GM12878 (cell line): Measurements from ENCODE around the gene ATP2B1. TPM values are rescaled to one million over a fixed set of nuclear protein-coding genes. Genes with fewer than 3 reads are reported as not detected.

Source experiments
- ATAC-seq: fragments of 200-7000 bp; cut with Tn5 transposase; 3 replicates; pipeline ENCODE4 v1.9.1; 2020; ENCODE audit warnings: mild to moderate bottlenecking, moderate library complexity
- BruUV-seq: library from RNA; stranded (reverse); fragments of 400-500 nt; replicated peaks from 2 replicates; lab custom pipeline; 2021; lab: Mats Ljungman, UMichigan
- CTCF ChIA-PET: fragments of 300-600 bp; sonication (Branson Sonifier 250); formaldehyde crosslinking; extraction: SDS; loops from one replicate; lab custom pipeline; 2021; ENCODE audit warnings: inconsistent platforms; lab: Yijun Ruan, JAX
- POLR2A ChIA-PET: fragments of 350-600 bp; formaldehyde crosslinking; extraction: SDS; loops from one replicate; lab custom pipeline; 2021; ENCODE audit warnings: inconsistent platforms; lab: Charles Lee
- RAD21 ChIA-PET: fragments of 300-600 bp; sonication (Branson Sonifier 250); formaldehyde crosslinking; loops from one replicate; lab custom pipeline; 2023; ENCODE audit warnings: antibody characterized with exemption; ENCODE audit not compliant: unreplicated experiment; lab: Charles Lee
- SMC1A ChIA-PET: fragments of 300-600 bp; sonication (Branson Sonifier 250); formaldehyde crosslinking; loops from one replicate; lab custom pipeline; 2023; ENCODE audit not compliant: unreplicated experiment, uncharacterized antibody; lab: Charles Lee
- DNase-seq: peaks from one replicate; pipeline ENCODE4 v3.0.0-alpha.2; 2011; ENCODE audit warnings: low read depth, low spot score
- FAIRE-seq: peaks from 3 replicates; lab custom pipeline; 2011; peaks lifted over from hg19 to GRCh38; lab: Jason Lieb, UNC
- H2AFZ ChIP-seq: 2 replicates; pipeline ENCODE4 v1.6.0; 2011; ENCODE audit warnings: low read depth, low read length, control low read depth; ENCODE audit not compliant: control insufficient read depth
- H3K27ac ChIP-seq: 2 replicates; pipeline ENCODE4 v1.5.1; 2011; ENCODE audit warnings: control low read depth; ENCODE audit not compliant: control insufficient read depth, insufficient read depth
- H3K27me3 ChIP-seq, 2 experiments: replicated peaks in 1 of 2; 2 replicates each; pipeline versions ENCODE4 v1.6.0 to v1.6.1; 2011; ENCODE audit warnings: low read length in 1 of 2; ENCODE audit not compliant: control insufficient read depth in 2 of 2, insufficient read depth in 2 of 2
- H3K36me3 ChIP-seq, 2 experiments: 2 replicates each; pipeline ENCODE4 v1.5.1; 2011; ENCODE audit warnings: low read length in 1 of 2; ENCODE audit not compliant: control insufficient read depth in 2 of 2, insufficient read depth in 2 of 2
- H3K4me1 ChIP-seq: 2 replicates; pipeline ENCODE4 v1.6.1; 2011; ENCODE audit warnings: mild to moderate bottlenecking, low read length, moderate library complexity, mixed read lengths; ENCODE audit not compliant: control insufficient read depth, insufficient read depth
- H3K4me2 ChIP-seq: 2 replicates; pipeline ENCODE4 v1.6.0; 2011; ENCODE audit warnings: control low read depth; ENCODE audit not compliant: control insufficient read depth, insufficient read depth
- H3K4me3 ChIP-seq: fragments of 200-600 bp; sonication (generic); 2 replicates; pipeline ENCODE4 v1.5.1; 2016
- H3K79me2 ChIP-seq: 2 replicates; pipeline ENCODE4 v1.6.0; 2011; ENCODE audit warnings: low read length; ENCODE audit not compliant: control insufficient read depth, insufficient read depth
- H3K9ac ChIP-seq: 2 replicates; pipeline ENCODE4 v1.8.0; 2011; ENCODE audit warnings: low read length, control low read depth, mixed read lengths; ENCODE audit not compliant: control insufficient read depth, insufficient read depth
- H3K9me3 ChIP-seq: replicated peaks from 3 replicates; pipeline ENCODE4 v1.5.1; 2011; ENCODE audit warnings: mild to moderate bottlenecking, low read length; ENCODE audit not compliant: control insufficient read depth, insufficient read depth
- H4K20me1 ChIP-seq: 2 replicates; pipeline ENCODE4 v1.6.0; 2011; ENCODE audit not compliant: control insufficient read depth, insufficient read depth
- ASH2L ChIP-seq: fragments of 300-600, 200-600 bp; sonication (generic); IDR thresholded peaks from 2 replicates; pipeline ENCODE4 v1.6.1; 2017; ENCODE audit warnings: low read depth, mild to moderate bottlenecking, borderline replicate concordance
- DPF2 ChIP-seq: fragments of 450-650 bp; IDR thresholded peaks from 2 replicates; pipeline ENCODE4 v1.6.1; 2017; ENCODE audit warnings: mild to moderate bottlenecking
- FOXK2 ChIP-seq: fragments of 450-650 bp; IDR thresholded peaks from 2 replicates; pipeline ENCODE4 v1.6.1; 2017; ENCODE audit warnings: mild to moderate bottlenecking, moderate library complexity
- HDAC6 ChIP-seq: fragments of 200-600 bp; sonication (generic); IDR thresholded peaks from one replicate; pipeline ENCODE4 v1.8.0; 2017; ENCODE audit warnings: antibody characterized with exemption; ENCODE audit not compliant: unreplicated experiment
- MEF2B ChIP-seq: fragments of 450-650 bp; IDR thresholded peaks from 2 replicates; pipeline ENCODE4 v1.6.1; 2018; ENCODE audit warnings: mild to moderate bottlenecking, moderate library complexity; ENCODE audit not compliant: partially characterized antibody, poor library complexity, severe bottlenecking
- NFYB ChIP-seq: IDR thresholded peaks from 2 replicates; pipeline ENCODE4 v1.6.1; 2011; ENCODE audit warnings: low read depth, mild to moderate bottlenecking, low read length, improper control_type of control experiment, moderate library complexity; ENCODE audit not compliant: insufficient read depth
- NR2C2 ChIP-seq: IDR thresholded peaks from 2 replicates; pipeline ENCODE4 v1.6.1; 2011; ENCODE audit warnings: borderline replicate concordance, low read depth; ENCODE audit not compliant: control insufficient read depth, insufficient read length
- PAX5 ChIP-seq: IDR thresholded peaks from 2 replicates; pipeline ENCODE4 v1.6.1; 2011; ENCODE audit warnings: low read depth, low read length, borderline replicate concordance
- PBX3 ChIP-seq: IDR thresholded peaks from 2 replicates; pipeline ENCODE4 v1.6.1; 2011; ENCODE audit warnings: mild to moderate bottlenecking, low read depth, low read length, moderate library complexity; ENCODE audit not compliant: insufficient replicate concordance
- PML ChIP-seq: IDR thresholded peaks from 2 replicates; pipeline ENCODE4 v1.6.1; 2012; ENCODE audit warnings: low read length, inconsistent platforms
- RCOR1 ChIP-seq: conservative IDR thresholded peaks from 2 replicates; pipeline ENCODE4 v1.6.1; 2012; ENCODE audit warnings: low read depth, low read length, improper control_type of control experiment
- RFX5 ChIP-seq: IDR thresholded peaks from 2 replicates; pipeline ENCODE4 v1.6.1; 2011; ENCODE audit warnings: low read depth, low read length, improper control_type of control experiment
- STAT1 ChIP-seq: fragments of 450-650 bp; conservative IDR thresholded peaks from 2 replicates; pipeline ENCODE4 v1.6.1; 2014; ENCODE audit warnings: antibody characterized with exemption, mild to moderate bottlenecking
- ZNF274 ChIP-seq: IDR thresholded peaks from one replicate; pipeline ENCODE4 v1.8.0; 2011; ENCODE audit not compliant: insufficient read length, insufficient read depth
- in situ Hi-C: fragments of 300-500 bp; cut with MboI; formaldehyde crosslinking; loops from 9 replicates; pipeline ENCODE4 v1.14.3; 2018; ENCODE audit warnings: mixed read lengths
- intact Hi-C: fragments of 100-400 bp; cut with micrococcal nuclease; formaldehyde crosslinking; loops from one replicate; pipeline ENCODE4 v1.14.2; 2022; ENCODE audit not compliant: unreplicated experiment
- polyA plus RNA-seq, 11 experiments: library from polyadenylated mRNA; depleted of rRNA in 4 of 11; unstranded in 6 of 11; stranded (reverse) in 5 of 11; fragments of >200 nt; fragmentation: Nextera tagmentation in 4 of 11; fragmentation: Illumina TruSeq in 1 of 11; extraction: Ambion mirVana in 4 of 11; extraction: Trizol in 1 of 11; gene quantifications; 1 replicate in 1 of 11; 2 replicates in 10 of 11; pipeline versions ENCODE4 v1.2.1 to v1.2.3, GENCODE V29; 2011 to 2016; ENCODE audit warnings: inconsistent platforms in 2 of 11, missing spikeins in 2 of 11, low read depth in 1 of 11
- total RNA-seq, 4 experiments: library from RNA; depleted of rRNA in 3 of 4; stranded (reverse); fragments of >200 nt in 3 of 4; fragmentation: Illumina TruSeq in 1 of 4; extraction: Trizol in 1 of 4; gene quantifications; 2 replicates each; pipeline versions ENCODE4 v1.2.1 to v1.2.3, GENCODE V29; 2013 to 2021
- TF ChIP-seq, protein P1 (sequence below): fragments of 450-650 bp; IDR thresholded peaks from 2 replicates; pipeline ENCODE4 v1.6.1; 2016; ENCODE audit warnings: mild to moderate bottlenecking
- TF ChIP-seq, protein P2 (sequence below): fragments of 450-650 bp; IDR thresholded peaks from 2 replicates; pipeline ENCODE4 v1.6.1; 2014; ENCODE audit warnings: mild to moderate bottlenecking
- TF ChIP-seq, protein P3 (sequence below): fragments of 450-650 bp; IDR thresholded peaks from 2 replicates; pipeline ENCODE4 v1.6.1; 2018; ENCODE audit warnings: borderline replicate concordance, mild to moderate bottlenecking; ENCODE audit not compliant: partially characterized antibody

ATP2B1 gene
- total and polyA plus RNA-seq, 10 of the 15 experiments (the other 5 are each of a cell fraction or from before 2014, with no cell fraction given) = 15.9 to 67.8 (median 48.5) TPM

- TF ChIP-seq, protein P1, sequence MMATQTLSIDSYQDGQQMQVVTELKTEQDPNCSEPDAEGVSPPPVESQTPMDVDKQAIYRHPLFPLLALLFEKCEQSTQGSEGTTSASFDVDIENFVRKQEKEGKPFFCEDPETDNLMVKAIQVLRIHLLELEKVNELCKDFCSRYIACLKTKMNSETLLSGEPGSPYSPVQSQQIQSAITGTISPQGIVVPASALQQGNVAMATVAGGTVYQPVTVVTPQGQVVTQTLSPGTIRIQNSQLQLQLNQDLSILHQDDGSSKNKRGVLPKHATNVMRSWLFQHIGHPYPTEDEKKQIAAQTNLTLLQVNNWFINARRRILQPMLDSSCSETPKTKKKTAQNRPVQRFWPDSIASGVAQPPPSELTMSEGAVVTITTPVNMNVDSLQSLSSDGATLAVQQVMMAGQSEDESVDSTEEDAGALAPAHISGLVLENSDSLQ = no peak
- TF ChIP-seq STAT1 = no peak
- TF ChIP-seq NR2C2 = no peak
- TF ChIP-seq, protein P2, sequence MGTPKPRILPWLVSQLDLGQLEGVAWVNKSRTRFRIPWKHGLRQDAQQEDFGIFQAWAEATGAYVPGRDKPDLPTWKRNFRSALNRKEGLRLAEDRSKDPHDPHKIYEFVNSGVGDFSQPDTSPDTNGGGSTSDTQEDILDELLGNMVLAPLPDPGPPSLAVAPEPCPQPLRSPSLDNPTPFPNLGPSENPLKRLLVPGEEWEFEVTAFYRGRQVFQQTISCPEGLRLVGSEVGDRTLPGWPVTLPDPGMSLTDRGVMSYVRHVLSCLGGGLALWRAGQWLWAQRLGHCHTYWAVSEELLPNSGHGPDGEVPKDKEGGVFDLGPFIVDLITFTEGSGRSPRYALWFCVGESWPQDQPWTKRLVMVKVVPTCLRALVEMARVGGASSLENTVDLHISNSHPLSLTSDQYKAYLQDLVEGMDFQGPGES = no peak
Observed at GRCh38 chr12:89632778-89633177, 75.9 kb downstream of the ATP2B1 start (continued).

GRCh38 chr12:89622115-89622514, 86.5 kb downstream of the ATP2B1 start:
- no peaks in the 10 kb centered on the region for H3K79me2 ChIP-seq
- FAIRE-seq = no peak
- CTCF ChIA-PET = interaction anchor here (0.6 to 1.3 kb wide), 5 partner anchors 16 to 456 kb away, joined by 3 read pairs; no protein-coding TSS in a partner anchor
- no peak for TF ChIP-seq NFYB
- no peak for TF ChIP-seq PBX3
- no peak for TF ChIP-seq ZNF274
- no peak for TF ChIP-seq PML
- TF ChIP-seq ASH2L = no peak
- no peak for TF ChIP-seq HDAC6
- no peak for TF ChIP-seq MEF2B
- TF ChIP-seq, protein P3, sequence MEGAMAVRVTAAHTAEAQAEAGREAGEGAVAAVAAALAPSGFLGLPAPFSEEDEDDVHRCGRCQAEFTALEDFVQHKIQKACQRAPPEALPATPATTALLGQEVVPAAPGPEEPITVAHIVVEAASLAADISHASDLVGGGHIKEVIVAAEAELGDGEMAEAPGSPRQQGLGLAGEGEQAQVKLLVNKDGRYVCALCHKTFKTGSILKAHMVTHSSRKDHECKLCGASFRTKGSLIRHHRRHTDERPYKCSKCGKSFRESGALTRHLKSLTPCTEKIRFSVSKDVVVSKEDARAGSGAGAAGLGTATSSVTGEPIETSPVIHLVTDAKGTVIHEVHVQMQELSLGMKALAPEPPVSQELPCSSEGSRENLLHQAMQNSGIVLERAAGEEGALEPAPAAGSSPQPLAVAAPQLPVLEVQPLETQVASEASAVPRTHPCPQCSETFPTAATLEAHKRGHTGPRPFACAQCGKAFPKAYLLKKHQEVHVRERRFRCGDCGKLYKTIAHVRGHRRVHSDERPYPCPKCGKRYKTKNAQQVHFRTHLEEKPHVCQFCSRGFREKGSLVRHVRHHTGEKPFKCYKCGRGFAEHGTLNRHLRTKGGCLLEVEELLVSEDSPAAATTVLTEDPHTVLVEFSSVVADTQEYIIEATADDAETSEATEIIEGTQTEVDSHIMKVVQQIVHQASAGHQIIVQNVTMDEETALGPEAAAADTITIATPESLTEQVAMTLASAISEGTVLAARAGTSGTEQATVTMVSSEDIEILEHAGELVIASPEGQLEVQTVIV = no peak
- no peak for TF ChIP-seq PAX5
- no peak for TF ChIP-seq RCOR1
- TF ChIP-seq RFX5 = no peak
- no peak for TF ChIP-seq FOXK2
- no peak for TF ChIP-seq DPF2

More at GRCh38 chr12:89622115-89622514, 86.5 kb downstream of the ATP2B1 start:
- Histone ChIP-seq H4K20me1 (no peaks in the 10 kb centered on the region), H3K9me3 (no peaks in the 10 kb centered on the region), H3K27me3 (no peaks in the 10 kb centered on the region), H2AFZ (no peak overlapping the region), H3K4me3 (no peak overlapping the region), H3K36me3 (peaks cover 0 to 11% of the 10 kb centered on the region in 2 experiments), H3K4me1 (no peaks in the 10 kb centered on the region), H3K9ac (no peak overlapping the region), H3K4me2 (no peak overlapping the region), H3K27ac (no peak overlapping the region)
- ChIA-PET POLR2A (interaction anchor here (1.1 kb wide), 1 partner anchor 165 kb away, joined by 3 read pairs; no protein-coding TSS in a partner anchor), SMC1A (interaction anchor here (0.6 to 2.1 kb wide), 13 partner anchors 11 to 455 kb away, joined by 3 to 16 read pairs (median 4); no protein-coding TSS in a partner anchor), RAD21 (interaction anchor here (2.3 kb wide), 1 partner anchor 53 kb away, joined by 6 read pairs; no protein-coding TSS in a partner anchor)
- DNase-seq (no peak), ATAC-seq (no peak)
- intact Hi-C loops = loop anchor here (5.0 kb wide), 1 partner anchor 80 kb away; no protein-coding TSS in a partner anchor
- in situ Hi-C loops = no loop called here
- BruUV-seq = no TSS peak
